Measurements from ENCODE around the gene ABCG4. TPM values are rescaled to one million over a fixed set of nuclear protein-coding genes. Genes with fewer than 3 reads are reported as not detected.
A peak's percentile ranks its signal among the peaks of the same experiment; 100 is the strongest.
"Not testable (repeated sequence)": the region's sequence is repeated elsewhere in the genome, so short reads cannot be mapped to it uniquely, and the experiment has no call there.

Gene ABCG4
- total and polyA plus RNA-seq, 9 of the 15 experiments (the other 6 are each of a cell fraction or from before 2014, with no cell fraction given): 0.03 to 0.11 (median 0.07) TPM; not detected in 4

DNA sequence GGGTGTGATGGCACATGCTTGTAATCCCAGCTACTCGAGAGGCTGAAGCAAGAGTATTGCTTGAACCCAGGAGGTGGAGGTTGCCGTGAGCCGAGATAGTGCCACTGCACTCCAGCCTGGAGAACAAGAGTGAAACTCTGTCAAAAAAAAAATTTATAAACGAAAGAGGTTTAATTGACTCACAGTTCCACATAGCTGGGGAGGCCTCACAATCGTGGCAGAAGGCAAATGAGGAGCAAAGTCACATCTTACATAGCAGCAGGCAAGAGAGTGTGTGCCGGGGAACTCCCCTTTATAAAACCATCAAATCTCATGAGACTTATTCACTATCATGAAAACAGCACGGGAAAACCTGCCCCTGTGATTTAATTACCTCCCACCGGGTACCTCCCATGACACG, 35.5 kb downstream of the ABCG4 start:
- FAIRE-seq; BruUV-seq (replicated peaks); H2AFZ ChIP-seq (ENCODE audit: low read depth, low read length); DNase-seq (ENCODE audit: extremely low read depth in 1 of 4, low spot score in 3 of 4); H3K79me2 ChIP-seq (ENCODE audit: control insufficient read depth, insufficient read depth, low read length); H3K9me1 ChIP-seq (ENCODE audit: control insufficient read depth, insufficient read depth, low read length); intact Hi-C loops (cut with micrococcal nuclease); H4K20me1 ChIP-seq (replicated peaks; ENCODE audit: control insufficient read depth, insufficient read depth, low read length); H3K27ac ChIP-seq (ENCODE audit: extremely low read depth, low read depth, low read length); ATAC-seq; H3K9ac ChIP-seq (ENCODE audit: insufficient read depth in 1 of 2, low read depth in 2 of 2, low read length in 2 of 2); H3K36me3 ChIP-seq (ENCODE audit: control insufficient read depth, insufficient read depth, low read length); H3K4me3 ChIP-seq; CTCF ChIA-PET (ENCODE audit: low intra/inter-chr PET ratio); H3K9me3 ChIP-seq (replicated peaks; ENCODE audit: control insufficient read depth, insufficient read depth, low read depth, low read length); H3K4me2 ChIP-seq (ENCODE audit: insufficient read depth, low read length); in situ Hi-C loops (cut with MboI); H3K27me3 ChIP-seq (ENCODE audit: control insufficient read depth in 2 of 2, insufficient read depth in 2 of 2, low read length in 2 of 2): not testable (repeated sequence)
- POLR2A ChIA-PET: interaction anchor here (1.9 kb wide), 1 partner anchor 8 kb away, joined by 6 read pairs; no protein-coding TSS in a partner anchor
- H3K4me1 ChIP-seq (replicated peaks in 1 of 2; ENCODE audit: control insufficient read depth in 2 of 2, insufficient read depth in 2 of 2, low read length in 2 of 2): peaks cover 19 to 52% of the 10 kb centered on the region in 2 experiments
- 29% methylated on average over 9 of the region's 9 CpGs for WGBS (ENCODE audit: insufficient coverage, low coverage, missing lambda C conversion rate)
- 0 out of 2 replicates have a peak, but pooled peaks have one; percentile 48 for TF ChIP-seq ZNF431 (CRISPR knock-in tag; IDR thresholded peaks at IDR 0.05)

DNA sequence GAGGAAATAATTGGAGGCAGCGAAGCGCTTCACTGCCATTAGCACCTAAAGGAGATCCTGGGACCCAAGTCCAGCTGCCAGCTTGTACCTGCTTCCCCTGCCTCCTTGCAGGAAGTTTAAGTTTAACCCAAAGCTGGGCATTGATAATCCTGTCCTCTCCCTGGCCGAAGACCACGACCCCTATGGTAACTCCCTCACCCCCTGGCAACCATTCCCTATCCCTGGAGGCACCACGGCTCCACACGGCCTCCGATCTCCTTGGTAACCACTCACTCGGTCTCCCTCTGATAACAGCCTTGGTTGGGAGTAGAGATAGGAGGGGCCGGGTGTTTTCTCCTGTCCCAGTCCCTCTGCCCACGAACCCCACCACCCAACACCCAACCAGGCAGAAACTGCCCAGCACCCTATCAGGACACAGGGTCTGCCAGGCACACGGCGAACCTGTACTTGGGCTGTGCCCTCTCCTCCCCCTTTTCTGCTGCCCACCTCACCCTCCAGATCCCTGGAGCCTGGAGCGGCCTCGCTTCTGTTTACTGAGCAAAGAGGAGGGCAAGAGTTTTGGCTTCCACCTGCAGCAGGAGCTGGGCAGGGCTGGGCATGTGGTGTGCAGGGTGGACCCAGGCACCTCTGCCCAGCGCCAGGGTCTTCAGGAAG, 37.3 kb downstream of the ABCG4 start:
- POLR2A ChIA-PET: interaction anchor here (0.5 to 1.9 kb wide), 2 partner anchors 10 to 24 kb away, joined by 3 to 6 read pairs; no protein-coding TSS in a partner anchor
- TF ChIP-seq RFX1 (IDR thresholded peaks at IDR 0.05): peak; percentile 61
- TF ChIP-seq, protein P1, sequence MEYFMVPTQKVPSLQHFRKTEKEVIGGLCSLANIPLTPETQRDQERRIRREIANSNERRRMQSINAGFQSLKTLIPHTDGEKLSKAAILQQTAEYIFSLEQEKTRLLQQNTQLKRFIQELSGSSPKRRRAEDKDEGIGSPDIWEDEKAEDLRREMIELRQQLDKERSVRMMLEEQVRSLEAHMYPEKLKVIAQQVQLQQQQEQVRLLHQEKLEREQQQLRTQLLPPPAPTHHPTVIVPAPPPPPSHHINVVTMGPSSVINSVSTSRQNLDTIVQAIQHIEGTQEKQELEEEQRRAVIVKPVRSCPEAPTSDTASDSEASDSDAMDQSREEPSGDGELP (CRISPR knock-in tag; IDR thresholded peaks at IDR 0.05; ENCODE audit: borderline replicate concordance): 0 out of 2 replicates have a peak, but pooled peaks have one; percentile 15
- TF ChIP-seq, protein P2, sequence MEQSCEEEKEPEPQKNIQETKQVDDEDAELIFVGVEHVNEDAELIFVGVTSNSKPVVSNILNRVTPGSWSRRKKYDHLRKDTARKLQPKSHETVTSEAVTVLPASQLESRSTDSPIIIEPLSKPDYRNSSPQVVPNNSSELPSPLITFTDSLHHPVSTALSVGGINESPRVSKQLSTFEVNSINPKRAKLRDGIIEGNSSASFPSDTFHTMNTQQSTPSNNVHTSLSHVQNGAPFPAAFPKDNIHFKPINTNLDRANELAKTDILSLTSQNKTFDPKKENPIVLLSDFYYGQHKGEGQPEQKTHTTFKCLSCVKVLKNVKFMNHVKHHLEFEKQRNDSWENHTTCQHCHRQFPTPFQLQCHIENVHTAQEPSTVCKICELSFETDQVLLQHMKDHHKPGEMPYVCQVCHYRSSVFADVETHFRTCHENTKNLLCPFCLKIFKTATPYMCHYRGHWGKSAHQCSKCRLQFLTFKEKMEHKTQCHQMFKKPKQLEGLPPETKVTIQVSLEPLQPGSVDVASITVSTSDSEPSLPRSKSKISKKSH (CRISPR knock-in tag; IDR thresholded peaks at IDR 0.05): no peak
- no peaks in the 10 kb centered on the region for H3K9me1 ChIP-seq (ENCODE audit: control insufficient read depth, insufficient read depth, low read length)
- CTCF ChIA-PET (ENCODE audit: low intra/inter-chr PET ratio): no interaction called here
- ATAC-seq (0 out of 3 replicates have a peak, but pooled peaks have one; percentile 28), DNase-seq (ENCODE audit: extremely low read depth in 1 of 4, low spot score in 3 of 4) (peak in 2 of 4 experiments; percentile 20 to 30), FAIRE-seq (no peak)
- in situ Hi-C loops (cut with MboI): no loop called here
- H3K4me3 ChIP-seq: no peak overlapping the region
- H3K36me3 ChIP-seq (ENCODE audit: control insufficient read depth, insufficient read depth, low read length): no peaks in the 10 kb centered on the region
- 16% methylated on average over 15 of the region's 15 CpGs for WGBS (ENCODE audit: insufficient coverage, low coverage, missing lambda C conversion rate)
- H3K27me3 ChIP-seq (ENCODE audit: control insufficient read depth in 2 of 2, insufficient read depth in 2 of 2, low read length in 2 of 2): peaks cover 0 to 5% of the 10 kb centered on the region in 2 experiments; a peak in 2 of 5 replicates
- peak overlapping the region in 1 of 2 experiments; percentile 76; a peak in 1 of 4 replicates for H3K9ac ChIP-seq (ENCODE audit: insufficient read depth in 1 of 2, low read depth in 2 of 2, low read length in 2 of 2)
- no peaks in the 10 kb centered on the region for H3K9me3 ChIP-seq (replicated peaks; ENCODE audit: control insufficient read depth, insufficient read depth, low read depth, low read length)
- H3K4me1 ChIP-seq (replicated peaks in 1 of 2; ENCODE audit: control insufficient read depth in 2 of 2, insufficient read depth in 2 of 2, low read length in 2 of 2): peaks cover 17 to 47% of the 10 kb centered on the region in 2 experiments
- no peak overlapping the region for H3K27ac ChIP-seq (ENCODE audit: extremely low read depth, low read depth, low read length)
- no peak overlapping the region for H3K4me2 ChIP-seq (ENCODE audit: insufficient read depth, low read length)
- no peak overlapping the region for H2AFZ ChIP-seq (ENCODE audit: low read depth, low read length)
- no peaks in the 10 kb centered on the region for H4K20me1 ChIP-seq (replicated peaks; ENCODE audit: control insufficient read depth, insufficient read depth, low read length)
- intact Hi-C loops (cut with micrococcal nuclease): no loop called here
- BruUV-seq (replicated peaks): no TSS peak
- H3K79me2 ChIP-seq (ENCODE audit: control insufficient read depth, insufficient read depth, low read length): no peaks in the 10 kb centered on the region
